ENCODE data around the gene APOA5. TPM values are rescaled to one million over a fixed set of nuclear protein-coding genes. Genes with fewer than 3 reads are reported as not detected.

Gene APOA5
- total and polyA plus RNA-seq, 2 of the 13 experiments (the other 11 are each of a cell fraction or from before 2014, with no cell fraction given), result 44.0 to 49.1 TPM

- no peak for TF ChIP-seq AKNA (CRISPR knock-in tag; IDR thresholded peaks at IDR 0.05; ENCODE audit: borderline replicate concordance)
- TF ChIP-seq MATR3 (CRISPR knock-in tag; IDR thresholded peaks at IDR 0.05), result no peak
- no peak for TF ChIP-seq NKX3-1 (CRISPR knock-in tag; IDR thresholded peaks at IDR 0.05)
- TF ChIP-seq ZNF75D (CRISPR knock-in tag; IDR thresholded peaks at IDR 0.05; ENCODE audit: borderline replicate concordance), result no peak
- no peak for TF ChIP-seq ZNF746 (CRISPR knock-in tag; IDR thresholded peaks at IDR 0.05)
- TF ChIP-seq ZNF30 (CRISPR knock-in tag; IDR thresholded peaks at IDR 0.05), result no peak
- TF ChIP-seq, protein P1, sequence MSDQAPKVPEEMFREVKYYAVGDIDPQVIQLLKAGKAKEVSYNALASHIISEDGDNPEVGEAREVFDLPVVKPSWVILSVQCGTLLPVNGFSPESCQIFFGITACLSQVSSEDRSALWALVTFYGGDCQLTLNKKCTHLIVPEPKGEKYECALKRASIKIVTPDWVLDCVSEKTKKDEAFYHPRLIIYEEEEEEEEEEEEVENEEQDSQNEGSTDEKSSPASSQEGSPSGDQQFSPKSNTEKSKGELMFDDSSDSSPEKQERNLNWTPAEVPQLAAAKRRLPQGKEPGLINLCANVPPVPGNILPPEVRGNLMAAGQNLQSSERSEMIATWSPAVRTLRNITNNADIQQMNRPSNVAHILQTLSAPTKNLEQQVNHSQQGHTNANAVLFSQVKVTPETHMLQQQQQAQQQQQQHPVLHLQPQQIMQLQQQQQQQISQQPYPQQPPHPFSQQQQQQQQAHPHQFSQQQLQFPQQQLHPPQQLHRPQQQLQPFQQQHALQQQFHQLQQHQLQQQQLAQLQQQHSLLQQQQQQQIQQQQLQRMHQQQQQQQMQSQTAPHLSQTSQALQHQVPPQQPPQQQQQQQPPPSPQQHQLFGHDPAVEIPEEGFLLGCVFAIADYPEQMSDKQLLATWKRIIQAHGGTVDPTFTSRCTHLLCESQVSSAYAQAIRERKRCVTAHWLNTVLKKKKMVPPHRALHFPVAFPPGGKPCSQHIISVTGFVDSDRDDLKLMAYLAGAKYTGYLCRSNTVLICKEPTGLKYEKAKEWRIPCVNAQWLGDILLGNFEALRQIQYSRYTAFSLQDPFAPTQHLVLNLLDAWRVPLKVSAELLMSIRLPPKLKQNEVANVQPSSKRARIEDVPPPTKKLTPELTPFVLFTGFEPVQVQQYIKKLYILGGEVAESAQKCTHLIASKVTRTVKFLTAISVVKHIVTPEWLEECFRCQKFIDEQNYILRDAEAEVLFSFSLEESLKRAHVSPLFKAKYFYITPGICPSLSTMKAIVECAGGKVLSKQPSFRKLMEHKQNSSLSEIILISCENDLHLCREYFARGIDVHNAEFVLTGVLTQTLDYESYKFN (CRISPR knock-in tag; conservative IDR thresholded peaks at IDR 0.05), result 0 out of 2 replicates have a peak, but pooled peaks have one; percentile 9
- TF ChIP-seq, protein P2, sequence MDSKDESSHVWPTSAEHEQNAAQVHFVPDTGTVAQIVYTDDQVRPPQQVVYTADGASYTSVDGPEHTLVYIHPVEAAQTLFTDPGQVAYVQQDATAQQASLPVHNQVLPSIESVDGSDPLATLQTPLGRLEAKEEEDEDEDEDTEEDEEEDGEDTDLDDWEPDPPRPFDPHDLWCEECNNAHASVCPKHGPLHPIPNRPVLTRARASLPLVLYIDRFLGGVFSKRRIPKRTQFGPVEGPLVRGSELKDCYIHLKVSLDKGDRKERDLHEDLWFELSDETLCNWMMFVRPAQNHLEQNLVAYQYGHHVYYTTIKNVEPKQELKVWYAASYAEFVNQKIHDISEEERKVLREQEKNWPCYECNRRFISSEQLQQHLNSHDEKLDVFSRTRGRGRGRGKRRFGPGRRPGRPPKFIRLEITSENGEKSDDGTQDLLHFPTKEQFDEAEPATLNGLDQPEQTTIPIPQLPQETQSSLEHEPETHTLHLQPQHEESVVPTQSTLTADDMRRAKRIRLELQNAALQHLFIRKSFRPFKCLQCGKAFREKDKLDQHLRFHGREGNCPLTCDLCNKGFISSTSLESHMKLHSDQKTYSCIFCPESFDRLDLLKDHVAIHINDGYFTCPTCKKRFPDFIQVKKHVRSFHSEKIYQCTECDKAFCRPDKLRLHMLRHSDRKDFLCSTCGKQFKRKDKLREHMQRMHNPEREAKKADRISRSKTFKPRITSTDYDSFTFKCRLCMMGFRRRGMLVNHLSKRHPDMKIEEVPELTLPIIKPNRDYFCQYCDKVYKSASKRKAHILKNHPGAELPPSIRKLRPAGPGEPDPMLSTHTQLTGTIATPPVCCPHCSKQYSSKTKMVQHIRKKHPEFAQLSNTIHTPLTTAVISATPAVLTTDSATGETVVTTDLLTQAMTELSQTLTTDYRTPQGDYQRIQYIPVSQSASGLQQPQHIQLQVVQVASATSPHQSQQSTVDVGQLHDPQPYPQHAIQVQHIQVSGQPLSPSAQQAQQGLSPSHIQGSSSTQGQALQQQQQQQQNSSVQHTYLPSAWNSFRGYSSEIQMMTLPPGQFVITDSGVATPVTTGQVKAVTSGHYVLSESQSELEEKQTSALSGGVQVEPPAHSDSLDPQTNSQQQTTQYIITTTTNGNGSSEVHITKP (CRISPR knock-in tag; IDR thresholded peaks at IDR 0.05; ENCODE audit: low read depth), result peak; percentile 91
- peak; percentile 32; the same call in 1 of the 2 replicates for TF ChIP-seq ZNF652 (CRISPR knock-in tag; IDR thresholded peaks at IDR 0.05; ENCODE audit: borderline replicate concordance, low read depth)
- TF ChIP-seq SRSF1 (optimal IDR thresholded peaks at IDR 0.05; ENCODE audit: low read depth, low read length), result no peak
- no peak for TF ChIP-seq SPEN (CRISPR knock-in tag; IDR thresholded peaks at IDR 0.05; ENCODE audit: low read depth)
- TF ChIP-seq, protein P3, sequence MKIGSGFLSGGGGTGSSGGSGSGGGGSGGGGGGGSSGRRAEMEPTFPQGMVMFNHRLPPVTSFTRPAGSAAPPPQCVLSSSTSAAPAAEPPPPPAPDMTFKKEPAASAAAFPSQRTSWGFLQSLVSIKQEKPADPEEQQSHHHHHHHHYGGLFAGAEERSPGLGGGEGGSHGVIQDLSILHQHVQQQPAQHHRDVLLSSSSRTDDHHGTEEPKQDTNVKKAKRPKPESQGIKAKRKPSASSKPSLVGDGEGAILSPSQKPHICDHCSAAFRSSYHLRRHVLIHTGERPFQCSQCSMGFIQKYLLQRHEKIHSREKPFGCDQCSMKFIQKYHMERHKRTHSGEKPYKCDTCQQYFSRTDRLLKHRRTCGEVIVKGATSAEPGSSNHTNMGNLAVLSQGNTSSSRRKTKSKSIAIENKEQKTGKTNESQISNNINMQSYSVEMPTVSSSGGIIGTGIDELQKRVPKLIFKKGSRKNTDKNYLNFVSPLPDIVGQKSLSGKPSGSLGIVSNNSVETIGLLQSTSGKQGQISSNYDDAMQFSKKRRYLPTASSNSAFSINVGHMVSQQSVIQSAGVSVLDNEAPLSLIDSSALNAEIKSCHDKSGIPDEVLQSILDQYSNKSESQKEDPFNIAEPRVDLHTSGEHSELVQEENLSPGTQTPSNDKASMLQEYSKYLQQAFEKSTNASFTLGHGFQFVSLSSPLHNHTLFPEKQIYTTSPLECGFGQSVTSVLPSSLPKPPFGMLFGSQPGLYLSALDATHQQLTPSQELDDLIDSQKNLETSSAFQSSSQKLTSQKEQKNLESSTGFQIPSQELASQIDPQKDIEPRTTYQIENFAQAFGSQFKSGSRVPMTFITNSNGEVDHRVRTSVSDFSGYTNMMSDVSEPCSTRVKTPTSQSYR (CRISPR knock-in tag; IDR thresholded peaks at IDR 0.05; ENCODE audit: borderline replicate concordance), result peak; percentile 25; the same call in 1 of the 2 replicates
- TF ChIP-seq FOXA3 (CRISPR knock-in tag; IDR thresholded peaks at IDR 0.05), result 0 out of 2 replicates have a peak, but pooled peaks have one; percentile 33
- TF ChIP-seq ETV5 (CRISPR knock-in tag; IDR thresholded peaks at IDR 0.05; ENCODE audit: borderline replicate concordance), result no peak
Measured at GRCh38 chr11:116825434-116825833, 33.8 kb upstream of the APOA5 start (continued).

Measured in HepG2 (cell line).